Astrocyte (in vitro differentiated cells and primary cell): ENCODE results near the gene SRSF5.

ENCODE experiments used
- CTCF ChIP-seq: IDR thresholded peaks from 2 replicates; pipeline ENCODE4 v1.5.1; 2011; ENCODE audit warnings: low read depth, mild to moderate bottlenecking, inconsistent platforms, low read length, moderate library complexity; ENCODE audit not compliant: insufficient read depth
- EZH2 ChIP-seq: IDR thresholded peaks from 2 replicates; pipeline ENCODE4 v1.6.1; 2012; ENCODE audit warnings: mild to moderate bottlenecking, low read length, inconsistent platforms; ENCODE audit not compliant: insufficient read depth

- TF ChIP-seq CTCF (no peak), EZH2 (no peak)
Measured at GRCh38 chr14:69794791-69795190, 27.8 kb downstream of the SRSF5 start.
